Fibroblast of mammary gland (primary cell): Measurements from ENCODE around the gene ST6GALNAC3.
A peak's percentile ranks its signal among the peaks of the same experiment; 100 is the strongest.

Source experiments
- DNase-seq: peaks from one replicate; pipeline ENCODE4 v3.0.0-alpha.2; 2010; ENCODE audit warnings: low read depth
- H3K4me3 ChIP-seq: 2 replicates; pipeline ENCODE4 v1.5.1; 2011; ENCODE audit warnings: low read depth, mild to moderate bottlenecking, low read length, moderate library complexity; ENCODE audit not compliant: control insufficient read depth
- CTCF ChIP-seq: conservative IDR thresholded peaks from 2 replicates; pipeline ENCODE4 v1.5.1; 2011; ENCODE audit warnings: low read depth, low read length, inconsistent platforms; ENCODE audit not compliant: control insufficient read depth, insufficient read depth

ST6GALNAC3 gene

GRCh38 chr1:76250271-76250670 lies 175.7 kb downstream of the ST6GALNAC3 start:
- no peak for TF ChIP-seq CTCF
- H3K4me3 ChIP-seq: no peak overlapping the region
- no peak for DNase-seq

- no peak for DNase-seq
- H3K4me3 ChIP-seq: no peak overlapping the region
- TF ChIP-seq CTCF: no peak
These were observed 177.9 kb downstream of the ST6GALNAC3 start for GRCh38 chr1:76252431-76252830.

- no peak for TF ChIP-seq CTCF
- peak; percentile 5 for DNase-seq
- no peak overlapping the region for H3K4me3 ChIP-seq
These were observed 179.8 kb downstream of the ST6GALNAC3 start for GRCh38 chr1:76254104-76255030.

GRCh38 chr1:76256289-76257223 lies 182.0 kb downstream of the ST6GALNAC3 start:
- H3K4me3 ChIP-seq: no peak overlapping the region
- TF ChIP-seq CTCF: no peak
- no peak for DNase-seq

GRCh38 chr1:76257823-76258222 lies 183.3 kb downstream of the ST6GALNAC3 start:
- TF ChIP-seq CTCF: no peak
- no peak overlapping the region for H3K4me3 ChIP-seq
- no peak for DNase-seq

- H3K4me3 ChIP-seq: no peak overlapping the region
- DNase-seq: no peak
- TF ChIP-seq CTCF: no peak
These were observed 184.7 kb downstream of the ST6GALNAC3 start for GRCh38 chr1:76259270-76259669.
